H1 (cell line): ENCODE data around the gene CNOT10. TPM values are rescaled to one million over a fixed set of nuclear protein-coding genes. Genes with fewer than 3 reads are reported as not detected.
A peak's percentile ranks its signal among the peaks of the same experiment; 100 is the strongest.

Experiments
- CTCF ChIA-PET: fragments of 300-600 bp; sonication (Branson Sonifier 250); formaldehyde crosslinking; loops from one replicate; lab custom pipeline; 2021; ENCODE audit not compliant: partially characterized antibody; lab: Charles Lee
- POLR2A ChIA-PET: fragments of 300-600 bp; sonication (Branson Sonifier 250); formaldehyde crosslinking; loops from one replicate; lab custom pipeline; 2021; ENCODE audit warnings: inconsistent platforms; ENCODE audit not compliant: partially characterized antibody; lab: Charles Lee
- DNase-seq, 2 experiments: peaks; one replicate each; pipeline versions ENCODE4 v3.0.0 to v3.0.0-alpha.2; 2010 to 2022; ENCODE audit warnings: low spot score in 2 of 2, low read depth in 1 of 2, mixed read lengths in 1 of 2
- FAIRE-seq: peaks from 2 replicates; lab custom pipeline; 2011; peaks lifted over from hg19 to GRCh38; lab: Jason Lieb, UNC
- H2AFZ ChIP-seq: 2 replicates; pipeline ENCODE4 v1.8.1; 2012; ENCODE audit warnings: low read length, inconsistent platforms
- H2AK5ac ChIP-seq: 2 replicates; pipeline ENCODE4 v1.6.1; 2013; ENCODE audit warnings: low read depth, low read length
- H2BK120ac ChIP-seq: replicated peaks from 2 replicates; pipeline ENCODE3; 2013; ENCODE audit warnings: low read depth, low read length, inconsistent platforms
- H2BK12ac ChIP-seq: 2 replicates; pipeline ENCODE4 v1.6.1; 2013; ENCODE audit warnings: low read depth, low read length
- H2BK15ac ChIP-seq: 2 replicates; pipeline ENCODE4 v1.6.1; 2013; ENCODE audit warnings: low read length
- H2BK20ac ChIP-seq: 2 replicates; pipeline ENCODE4 v1.6.1; 2013; ENCODE audit warnings: low read length
- H2BK5ac ChIP-seq: 2 replicates; pipeline ENCODE4 v1.6.1; 2013; ENCODE audit warnings: low read depth, low read length
- H3K14ac ChIP-seq: 2 replicates; pipeline ENCODE4 v1.6.1; 2013; ENCODE audit warnings: inconsistent platforms; ENCODE audit not compliant: insufficient read length
- H3K18ac ChIP-seq: 2 replicates; pipeline ENCODE4 v1.6.1; 2013; ENCODE audit warnings: low read length; ENCODE audit errors: extremely low read depth
- H3K23ac ChIP-seq: 2 replicates; pipeline ENCODE4 v1.6.1; 2013; ENCODE audit warnings: inconsistent platforms; ENCODE audit not compliant: insufficient read length
- H3K23me2 ChIP-seq: 2 replicates; pipeline ENCODE4 v1.6.1; 2013; ENCODE audit warnings: low read depth, low read length
- H3K27ac ChIP-seq: 2 replicates; pipeline ENCODE4 v1.6.1; 2011; ENCODE audit warnings: low read depth, low read length, inconsistent platforms
- H3K27me3 ChIP-seq, 4 experiments: replicated peaks in 1 of 4; 1 replicate in 1 of 4; 2 replicates in 3 of 4; pipeline versions ENCODE4 v1.6.1 to v1.8.1; 2011 to 2013; ENCODE audit warnings: low read length in 3 of 4, mild to moderate bottlenecking in 3 of 4, inconsistent platforms in 2 of 4, mixed read lengths in 2 of 4, moderate library complexity in 1 of 4; ENCODE audit not compliant: control insufficient read depth in 3 of 4, insufficient read depth in 3 of 4; ENCODE audit errors: extremely low read depth in 1 of 4
- H3K36me3 ChIP-seq, 4 experiments: 2 replicates each; pipeline versions ENCODE4 v1.6.1 to v1.8.1; 2011 to 2013; ENCODE audit warnings: mild to moderate bottlenecking in 4 of 4, low read length in 3 of 4, moderate library complexity in 2 of 4, control low read depth in 1 of 4, inconsistent platforms in 1 of 4; ENCODE audit not compliant: insufficient read depth in 4 of 4, control insufficient read depth in 2 of 4
- H3K4ac ChIP-seq: replicated peaks from 2 replicates; pipeline ENCODE3; 2013; ENCODE audit warnings: low read length, low read depth, mixed read lengths, inconsistent platforms; ENCODE audit not compliant: insufficient read length
- H3K4me1 ChIP-seq, 4 experiments: replicated peaks in 1 of 4; 1 replicate in 1 of 4; 2 replicates in 3 of 4; pipeline versions ENCODE4 v1.6.1 to v1.8.1; 2011 to 2013; ENCODE audit warnings: low read length in 3 of 4, inconsistent platforms in 2 of 4, mixed read lengths in 1 of 4; ENCODE audit not compliant: insufficient read depth in 4 of 4, control insufficient read depth in 3 of 4
- H3K4me2 ChIP-seq, 2 experiments: 2 replicates each; pipeline versions ENCODE4 v1.6.1 to v1.8.1; 2011 to 2013; ENCODE audit warnings: low read depth in 2 of 2, low read length in 2 of 2, control low read depth in 1 of 2, inconsistent platforms in 1 of 2, mild to moderate bottlenecking in 1 of 2; ENCODE audit not compliant: insufficient read depth in 1 of 2
- H3K4me3 ChIP-seq, 4 experiments: fragments of 200-600, 300-600 bp in 1 of 4; sonication (generic), shearing (Covaris generic), sonication (Bioruptor Twin) in 1 of 4; 2 replicates each; pipeline versions ENCODE4 v1.5.1 to v1.8.1; 2011 to 2016; ENCODE audit warnings: low read length in 4 of 4, low read depth in 3 of 4, control low read depth in 2 of 4, inconsistent platforms in 2 of 4, mild to moderate bottlenecking in 2 of 4, mixed read lengths in 1 of 4, moderate library complexity in 1 of 4; ENCODE audit not compliant: insufficient read depth in 2 of 4; ENCODE audit errors: extremely low read depth in 1 of 4
- H3K56ac ChIP-seq: replicated peaks from 2 replicates; pipeline ENCODE3; 2013; ENCODE audit warnings: low read depth, mild to moderate bottlenecking, mixed read lengths, low read length, inconsistent platforms; ENCODE audit not compliant: insufficient read length
- H3K79me1 ChIP-seq: 2 replicates; pipeline ENCODE4 v1.6.1; 2013; ENCODE audit warnings: low read depth, low read length, control low read depth
- H3K79me2 ChIP-seq, 2 experiments: 2 replicates each; pipeline versions ENCODE4 v1.6.1 to v1.8.1; 2012 to 2013; ENCODE audit warnings: low read length in 2 of 2, mild to moderate bottlenecking in 2 of 2, inconsistent platforms in 1 of 2; ENCODE audit not compliant: insufficient read depth in 2 of 2, control insufficient read depth in 1 of 2
- H3K9ac ChIP-seq, 4 experiments: replicated peaks in 1 of 4; 1 replicate in 1 of 4; 2 replicates in 3 of 4; pipeline versions ENCODE4 v1.6.1 to v1.8.1; 2011 to 2013; ENCODE audit warnings: low read depth in 3 of 4, low read length in 3 of 4, control low read depth in 2 of 4, mild to moderate bottlenecking in 2 of 4, moderate library complexity in 2 of 4, inconsistent platforms in 1 of 4; ENCODE audit errors: extremely low read depth in 1 of 4
- H3K9me3 ChIP-seq, 2 experiments: 2 replicates each; pipeline versions ENCODE4 v1.6.1 to v1.8.1; 2012 to 2013; ENCODE audit warnings: mild to moderate bottlenecking in 2 of 2, moderate library complexity in 2 of 2, control low read depth in 1 of 2, inconsistent platforms in 1 of 2, low read depth in 1 of 2, low read length in 1 of 2, mixed read lengths in 1 of 2; ENCODE audit not compliant: insufficient read depth in 2 of 2
- H4K20me1 ChIP-seq, 2 experiments: replicated peaks in 1 of 2; 2 replicates each; pipeline versions ENCODE3 to v1.8.1; 2011 to 2013; ENCODE audit warnings: inconsistent platforms in 2 of 2, low read length in 2 of 2, mild to moderate bottlenecking in 1 of 2; ENCODE audit not compliant: insufficient read depth in 2 of 2, control insufficient read depth in 1 of 2
- H4K5ac ChIP-seq: 2 replicates; pipeline ENCODE4 v1.6.1; 2013; ENCODE audit warnings: low read length, low read depth, mixed read lengths, inconsistent platforms; ENCODE audit not compliant: insufficient read length
- H4K8ac ChIP-seq: 2 replicates; pipeline ENCODE4 v1.8.0; 2013; ENCODE audit warnings: mild to moderate bottlenecking, moderate library complexity, low read length, inconsistent platforms; ENCODE audit not compliant: insufficient read depth; ENCODE audit errors: extremely low read depth
- H4K91ac ChIP-seq: replicated peaks from 2 replicates; pipeline ENCODE3; 2013; ENCODE audit warnings: low read length, mixed read lengths, inconsistent platforms; ENCODE audit not compliant: insufficient read length
- EP300 ChIP-seq, 2 experiments: IDR thresholded peaks; 1 replicate in 1 of 2; 2 replicates in 1 of 2; pipeline ENCODE4 v1.6.1; 2011 to 2012; ENCODE audit warnings: low read depth in 2 of 2, low read length in 2 of 2, mild to moderate bottlenecking in 2 of 2, borderline replicate concordance in 1 of 2, inconsistent platforms in 1 of 2, moderate library complexity in 1 of 2
- MAFK ChIP-seq: IDR thresholded peaks from 2 replicates; pipeline ENCODE4 v1.6.1; 2012; ENCODE audit warnings: low read depth, mild to moderate bottlenecking, improper control_type of control experiment, low read length
- MAX ChIP-seq: IDR thresholded peaks from 2 replicates; pipeline ENCODE4 v1.6.1; 2012; ENCODE audit warnings: inconsistent platforms
- POLR2A ChIP-seq, 2 experiments: IDR thresholded peaks; 1 replicate in 1 of 2; 2 replicates in 1 of 2; pipeline ENCODE4 v1.6.1; 2011; ENCODE audit warnings: low read depth in 2 of 2, low read length in 2 of 2, mild to moderate bottlenecking in 2 of 2; ENCODE audit errors: control extremely low read depth in 1 of 2
- POLR2AphosphoS5 ChIP-seq: IDR thresholded peaks from 2 replicates; pipeline ENCODE4 v1.6.1; 2011; ENCODE audit warnings: low read depth, low read length
- RBBP5 ChIP-seq: IDR thresholded peaks from 2 replicates; pipeline ENCODE4 v1.7.1; 2012; ENCODE audit warnings: low read depth, mild to moderate bottlenecking, inconsistent platforms, low read length, moderate library complexity, borderline replicate concordance
- SIN3A ChIP-seq, 2 experiments: IDR thresholded peaks in 1 of 2; conservative IDR thresholded peaks in 1 of 2; 2 replicates each; pipeline ENCODE4 v1.6.1; 2011 to 2012; ENCODE audit warnings: low read length in 2 of 2, improper control_type of control experiment in 1 of 2, low read depth in 1 of 2, mild to moderate bottlenecking in 1 of 2
- TAF1 ChIP-seq: IDR thresholded peaks from 2 replicates; pipeline ENCODE4 v1.6.1; 2011; ENCODE audit warnings: mild to moderate bottlenecking, low read depth, low read length
- TAF7 ChIP-seq: optimal IDR thresholded peaks from 2 replicates; pipeline ENCODE3; 2011; ENCODE audit warnings: low read depth, mild to moderate bottlenecking, inconsistent platforms, low read length, moderate library complexity, borderline replicate concordance
- ZNF274 ChIP-seq: IDR thresholded peaks from 2 replicates; pipeline ENCODE4 v1.7.0; 2012; ENCODE audit warnings: low read length, borderline replicate concordance; ENCODE audit errors: extremely low read depth
- WGBS, 2 experiments: shearing (Covaris generic) in 1 of 2; methylation state at CpG; one replicate each; pipeline versions ENCODE4 v1.1.6 to v1.1.7; 2013 to 2015; ENCODE audit warnings: low lambda C conversion rate in 2 of 2, mixed read lengths in 2 of 2, inconsistent platforms in 1 of 2, low coverage in 1 of 2, missing lambda C conversion rate in 1 of 2; ENCODE audit not compliant: insufficient replicate concordance in 2 of 2, insufficient coverage in 1 of 2, insufficient read length in 1 of 2; ENCODE audit errors: extremely low coverage in 1 of 2, missing lambda C conversion rate in 1 of 2; 5-methylcytosine and 5-hydroxymethylcytosine counted together
- polyA plus RNA-seq, 7 experiments: library from polyadenylated mRNA; depleted of rRNA in 3 of 7; stranded (reverse) in 5 of 7; unstranded in 2 of 7; fragments of >200 nt in 5 of 7; fragments of 200-250 nt in 2 of 7; gene quantifications; 1 replicate in 5 of 7; 2 replicates in 1 of 7; 4 replicates in 1 of 7; pipeline versions ENCODE4 v1.2.1 to v1.2.3, GENCODE V29; 2011 to 2013; ENCODE audit warnings: missing spikeins in 2 of 7, mixed read lengths in 2 of 7
- total RNA-seq: library from RNA; stranded (reverse); fragmentation: NEBNext Ultra II Directional; extraction: Animal tissue kit (Norgen Biotek cat#: 25700); gene quantifications from 2 replicates; pipeline ENCODE4 v1.2.1, GENCODE V29; 2021

CNOT10 gene
- total and polyA plus RNA-seq, 2 of the 8 experiments (the other 6 are each of a cell fraction or from before 2014, with no cell fraction given) = 39.9 to 55.9 TPM

DNA sequence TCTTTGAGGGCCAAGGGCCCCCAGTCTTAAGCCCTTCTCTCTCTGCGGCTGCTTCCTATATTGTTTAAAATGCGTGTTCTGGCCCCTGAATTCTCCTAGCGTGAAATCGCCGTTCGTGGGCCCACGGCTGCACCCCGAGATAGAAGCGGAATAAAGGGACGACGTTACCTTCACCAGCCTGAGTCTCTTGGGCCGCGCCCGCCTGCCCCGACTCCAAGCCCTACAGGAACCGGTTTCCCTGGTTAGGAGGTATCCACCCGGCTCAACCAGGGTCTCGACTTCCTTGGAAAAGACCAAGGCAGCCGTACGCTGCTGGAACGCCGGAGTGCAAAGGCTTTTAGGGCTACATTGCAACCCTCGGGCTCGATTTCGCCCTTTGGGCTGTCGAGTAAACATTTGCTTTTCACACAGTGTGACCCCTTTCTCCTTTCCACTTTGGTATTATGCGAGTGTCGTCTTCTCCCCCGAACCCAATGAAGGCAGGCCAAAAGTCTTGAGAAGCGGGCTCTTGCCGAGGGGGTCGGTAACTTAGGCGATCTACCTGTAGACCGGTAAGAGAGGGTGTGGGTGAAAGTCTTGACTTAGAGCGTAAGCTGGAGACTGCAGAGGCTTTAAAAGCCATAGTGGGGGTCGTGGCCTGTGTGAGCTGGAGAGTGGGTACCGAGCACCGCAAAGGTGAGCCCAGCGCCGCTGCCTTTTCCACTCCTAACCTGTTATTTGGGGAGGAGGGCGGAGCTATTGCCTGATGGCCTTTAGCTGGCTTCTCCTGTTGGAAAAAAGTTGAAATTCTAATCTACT is 134.8 kb downstream of the CNOT10 start:
- no peak overlapping the region; the same call in 1 of the 2 replicates for H4K8ac ChIP-seq
- no peaks in the 10 kb centered on the region for H3K79me1 ChIP-seq
- no peak overlapping the region for H3K23ac ChIP-seq
- H3K27ac ChIP-seq = peak overlapping the region; percentile 95
- H3K4me1 ChIP-seq = peaks cover 9 to 22% (median 17%) of the 10 kb centered on the region in 4 experiments
- H2AFZ ChIP-seq = no peak overlapping the region
- H2BK15ac ChIP-seq = no peak overlapping the region
- no peak for DNase-seq
- H3K4me3 ChIP-seq = peak overlapping the region; percentile 88 to 98 (median 94)
- H3K79me2 ChIP-seq = peaks cover 78 to 97% of the 10 kb centered on the region in 2 experiments
- peak overlapping the region; percentile 98 for H2BK5ac ChIP-seq
- peak overlapping the region; percentile 55 for H3K4ac ChIP-seq
- ChIA-PET CTCF (interaction anchor here (0.9 to 2.7 kb wide), 12 partner anchors 14 to 254 kb away, joined by 3 to 13 read pairs (median 6); no protein-coding TSS in a partner anchor), POLR2A (interaction anchor here (0.8 to 15.1 kb wide), 22 partner anchors 14 to 93 kb away, joined by 3 to 303 read pairs (median 7); no protein-coding TSS in a partner anchor)
- no peak for FAIRE-seq
- peak overlapping the region; percentile 95 for H4K5ac ChIP-seq
- peak overlapping the region; percentile 93 to 96 for H3K4me2 ChIP-seq
- peaks cover 10% of the 10 kb centered on the region; the same call in 1 of the 2 replicates for H3K23me2 ChIP-seq
- peak overlapping the region; percentile 41 for H2BK120ac ChIP-seq
- H3K18ac ChIP-seq = peak overlapping the region; percentile 99
- peak overlapping the region; percentile 94 for H3K56ac ChIP-seq
- peak overlapping the region; percentile 24 for H3K14ac ChIP-seq
- peak overlapping the region; percentile 62; the same call in 1 of the 2 replicates for H2BK12ac ChIP-seq
- H4K20me1 ChIP-seq = peaks cover 23 to 33% of the 10 kb centered on the region in 2 experiments
- 0 out of 2 replicates have a peak overlapping the region, but pooled peaks have one; percentile 0 for H2AK5ac ChIP-seq
- no peak overlapping the region; the same call in 1 of the 2 replicates for H2BK20ac ChIP-seq
- no peaks in the 10 kb centered on the region for H3K9me3 ChIP-seq
- peak overlapping the region; percentile 99 for H4K91ac ChIP-seq
- H3K27me3 ChIP-seq = no peaks in the 10 kb centered on the region
- 3% methylated on average over 41 of the region's 41 CpGs; no CpG with 5 or more reads in 1 of the 2 experiments for WGBS, 2 experiments
- H3K36me3 ChIP-seq = peaks cover 24 to 65% (median 34%) of the 10 kb centered on the region in 4 experiments
- peak overlapping the region; percentile 82 to 94 (median 93) for H3K9ac ChIP-seq
- TF ChIP-seq SIN3A (conservative IDR thresholded peaks at IDR 0.05 in 1 of 2, IDR thresholded peaks at IDR 0.05 in 1 of 2; ENCODE audit: low read depth in 1 of 2, low read length in 2 of 2) (peak in 1 of 2 experiments; percentile 70; a peak in 2 of 4 replicates), MAFK (no peak), MAX (no peak), RBBP5 (no peak), EP300 (IDR thresholded peaks at IDR 0.05; ENCODE audit: borderline replicate concordance in 1 of 2, low read depth in 2 of 2, low read length in 2 of 2) (no peak), ZNF274 (no peak), POLR2A (IDR thresholded peaks at IDR 0.05; ENCODE audit: control extremely low read depth in 1 of 2, low read depth in 2 of 2, low read length in 2 of 2) (peak in 1 of 2 experiments; percentile 40; a peak in 1 of 3 replicates), TAF1 (0 out of 2 replicates have a peak, but pooled peaks have one; percentile 23), TAF7 (peak; percentile 85), POLR2AphosphoS5 (peak; percentile 69; the same call in 1 of the 2 replicates)
